Stimulated activated naive CD4-positive, alpha-beta T cell (primary cell): Measurements from ENCODE around the gene CD44.
"Not testable (repeated sequence)": the region's sequence is repeated elsewhere in the genome, so short reads cannot be mapped to it uniquely, and the experiment has no call there.

Experiments
- DNase-seq, 6 experiments: peaks; one replicate each; lab custom pipeline; 2025; lab: John Stamatoyannopoulos, UW

Gene CD44

DNA sequence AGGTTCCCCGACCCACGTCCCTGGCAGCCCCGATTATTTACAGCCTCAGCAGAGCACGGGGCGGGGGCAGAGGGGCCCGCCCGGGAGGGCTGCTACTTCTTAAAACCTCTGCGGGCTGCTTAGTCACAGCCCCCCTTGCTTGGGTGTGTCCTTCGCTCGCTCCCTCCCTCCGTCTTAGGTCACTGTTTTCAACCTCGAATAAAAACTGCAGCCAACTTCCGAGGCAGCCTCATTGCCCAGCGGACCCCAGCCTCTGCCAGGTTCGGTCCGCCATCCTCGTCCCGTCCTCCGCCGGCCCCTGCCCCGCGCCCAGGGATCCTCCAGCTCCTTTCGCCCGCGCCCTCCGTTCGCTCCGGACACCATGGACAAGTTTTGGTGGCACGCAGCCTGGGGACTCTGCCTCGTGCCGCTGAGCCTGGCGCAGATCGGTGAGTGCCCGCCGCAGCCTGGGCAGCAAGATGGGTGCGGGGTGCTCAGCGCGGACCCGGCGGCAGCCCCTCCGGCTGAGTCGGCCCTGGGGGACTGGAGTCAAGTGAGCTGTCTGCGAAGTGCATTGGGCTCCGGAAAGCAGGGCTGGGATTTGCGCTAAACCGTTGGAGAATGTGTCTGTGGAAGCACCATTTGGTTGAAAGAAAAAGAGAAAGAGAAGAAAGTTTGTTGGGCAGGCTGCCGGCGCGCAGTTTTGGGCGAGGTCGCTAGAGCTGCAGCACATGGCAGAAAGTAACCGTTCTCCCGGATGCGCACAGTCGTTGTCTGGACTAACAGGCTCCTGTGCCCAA, at the start of gene CD44:
Gene CD44 (plus strand): TSS at position 229 of the 779 bp plus-strand sequence. CDS start 133 bp downstream, at position 362.
- peak; percentile 56 to 80 (median 72) for DNase-seq

DNA sequence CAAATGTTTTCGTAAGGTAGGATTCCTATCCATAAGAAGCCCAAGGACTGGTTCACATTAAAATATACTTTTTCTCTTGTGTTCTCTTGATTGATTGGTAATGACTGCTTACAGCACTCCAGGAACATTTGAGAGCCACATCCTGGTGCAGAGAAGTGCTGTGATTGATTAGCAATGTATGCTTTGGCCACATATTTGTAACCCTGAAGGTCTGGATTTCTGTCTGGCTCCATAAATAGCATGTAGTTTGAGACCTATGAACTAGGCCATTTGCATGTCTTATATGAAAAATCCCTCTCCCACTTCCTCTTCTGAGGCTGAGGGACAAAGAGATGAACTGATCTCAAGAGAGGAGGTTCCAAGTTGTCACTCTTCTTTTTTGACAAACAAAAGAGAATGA, 49.3 kb upstream of the CD44 start:
- DNase-seq, result no peak

DNA sequence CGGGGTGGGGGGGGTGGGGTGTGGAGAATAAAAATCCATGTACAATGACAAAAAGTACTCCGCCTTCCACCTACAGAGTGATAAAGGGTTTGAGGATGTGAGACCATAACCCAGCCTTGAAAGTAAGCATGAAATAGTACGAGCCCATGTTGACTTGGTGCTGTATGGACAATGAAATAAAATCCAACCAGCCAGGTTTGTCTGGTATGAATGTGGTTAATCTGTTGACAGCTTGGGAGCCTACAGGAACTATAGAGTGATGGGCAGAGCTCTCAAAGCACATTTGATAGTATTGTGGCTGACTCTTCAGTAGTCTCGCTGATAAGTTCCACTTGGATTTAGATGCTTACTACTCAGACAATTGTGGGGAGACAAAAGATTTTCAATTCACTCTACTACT, 48.8 kb upstream of the CD44 start:
- DNase-seq, result no peak

- not testable (repeated sequence) for DNase-seq
Measured at GRCh38 chr11:35090991-35091390, 48.0 kb upstream of the CD44 start.

GRCh38 chr11:35096723-35097122, 42.2 kb upstream of the CD44 start:
- DNase-seq, result no peak

DNA sequence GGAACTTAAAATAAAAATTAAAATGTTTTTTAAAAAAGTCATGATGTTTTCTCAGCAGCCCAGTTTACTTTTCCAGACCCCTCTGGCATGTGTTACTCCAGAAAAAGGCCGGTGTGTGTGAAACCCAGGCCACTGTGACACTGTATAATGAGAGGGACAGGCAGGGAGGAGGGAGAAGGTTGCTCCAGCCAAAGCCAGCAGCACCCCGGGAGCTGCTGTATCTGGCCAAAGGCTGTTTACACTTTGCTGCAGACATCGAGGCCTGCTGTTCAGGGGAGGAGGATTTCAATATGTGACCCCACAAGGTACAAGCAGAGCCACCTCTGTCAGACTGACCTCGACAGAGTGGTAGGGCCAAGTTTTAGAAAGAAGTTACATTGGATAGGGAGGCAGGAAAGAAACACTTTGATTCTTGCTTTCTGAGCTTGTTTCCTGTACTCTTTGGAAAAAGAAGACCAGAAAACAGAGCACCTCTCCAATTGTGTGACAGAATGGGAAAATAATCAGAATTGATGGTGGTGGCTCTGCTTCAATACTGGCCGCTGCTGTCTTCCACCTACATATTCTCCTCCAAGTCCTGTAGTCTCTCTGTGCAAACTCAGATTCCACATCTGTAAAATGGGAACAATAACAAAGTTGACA, 41.0 kb upstream of the CD44 start:
- DNase-seq, result no peak

DNA sequence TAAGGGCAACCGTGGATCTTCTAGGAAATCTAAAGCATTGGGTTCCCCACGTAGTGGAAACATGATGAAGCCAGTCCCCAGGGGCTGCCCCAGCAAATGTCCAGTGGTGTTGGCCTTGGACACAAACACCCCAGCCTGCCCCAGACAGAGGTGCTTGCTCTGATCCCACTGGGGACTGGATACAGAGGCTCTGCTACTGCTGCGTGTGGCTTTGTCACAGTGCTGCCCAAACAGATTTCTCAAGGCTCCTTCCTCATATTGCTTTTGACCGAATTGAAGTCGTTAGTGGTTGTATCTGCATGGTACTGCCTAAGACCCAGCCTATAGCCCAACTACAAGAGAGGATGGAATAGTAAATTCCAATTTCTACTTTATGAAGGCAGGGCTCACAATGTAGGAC, 40.1 kb upstream of the CD44 start:
- DNase-seq, result no peak

DNA sequence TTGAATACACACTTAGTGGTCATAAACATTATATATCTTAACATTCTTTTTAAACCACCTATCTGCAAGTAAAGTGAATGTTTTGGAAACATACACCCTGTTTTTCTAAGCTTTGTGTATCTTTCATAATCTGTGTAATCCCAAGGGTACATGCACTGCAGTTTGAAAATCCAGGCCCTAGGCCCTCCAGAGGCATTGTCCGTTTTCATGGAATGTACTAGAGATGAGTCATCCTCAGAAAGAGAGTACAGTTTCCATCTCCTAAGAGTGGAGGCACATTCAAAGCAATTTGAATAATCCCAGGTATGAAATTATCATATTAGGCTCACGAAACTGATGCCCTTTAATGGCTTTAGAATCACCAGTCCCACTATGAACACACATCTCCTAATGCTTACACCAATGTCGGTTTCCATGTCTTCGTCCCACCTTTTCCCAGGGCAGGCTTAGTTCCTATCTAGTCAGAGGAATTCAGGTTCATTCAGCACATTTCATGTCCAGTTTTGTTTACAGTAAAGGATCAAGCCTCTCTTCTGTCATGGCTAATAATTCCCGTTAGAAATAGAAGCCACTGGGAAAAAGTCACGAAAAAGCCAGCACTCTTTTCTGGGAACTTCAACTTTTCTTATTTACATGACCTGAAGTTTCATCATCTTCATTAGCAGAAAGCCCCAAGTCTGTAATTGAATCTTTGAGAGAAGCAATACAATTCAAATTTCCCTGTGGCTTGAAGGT, 39.5 kb upstream of the CD44 start:
- no peak for DNase-seq

GRCh38 chr11:35100013-35100383, 39.0 kb upstream of the CD44 start:
- no peak for DNase-seq

DNA sequence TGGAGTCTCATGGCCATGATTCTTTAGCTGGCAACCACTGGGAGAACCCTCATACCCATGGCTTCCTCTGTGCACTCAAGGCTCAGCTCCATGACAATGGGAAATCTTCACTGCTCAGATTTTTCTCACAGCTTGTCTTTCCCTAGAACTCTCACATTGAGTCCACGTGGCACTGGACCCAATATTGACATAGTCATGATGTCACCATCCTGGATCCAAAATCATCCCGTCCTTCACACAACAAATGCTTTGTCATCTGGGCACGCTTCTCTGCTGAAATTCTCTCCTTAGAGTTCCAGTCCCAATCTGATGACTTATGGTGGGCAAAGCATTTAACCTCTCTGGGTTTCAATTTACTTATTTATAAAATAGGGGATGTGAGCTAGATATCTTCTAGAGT, 37.7 kb upstream of the CD44 start:
- DNase-seq, result no peak

- DNase-seq, result no peak
Measured at GRCh38 chr11:35102267-35102666, 36.7 kb upstream of the CD44 start.

DNA sequence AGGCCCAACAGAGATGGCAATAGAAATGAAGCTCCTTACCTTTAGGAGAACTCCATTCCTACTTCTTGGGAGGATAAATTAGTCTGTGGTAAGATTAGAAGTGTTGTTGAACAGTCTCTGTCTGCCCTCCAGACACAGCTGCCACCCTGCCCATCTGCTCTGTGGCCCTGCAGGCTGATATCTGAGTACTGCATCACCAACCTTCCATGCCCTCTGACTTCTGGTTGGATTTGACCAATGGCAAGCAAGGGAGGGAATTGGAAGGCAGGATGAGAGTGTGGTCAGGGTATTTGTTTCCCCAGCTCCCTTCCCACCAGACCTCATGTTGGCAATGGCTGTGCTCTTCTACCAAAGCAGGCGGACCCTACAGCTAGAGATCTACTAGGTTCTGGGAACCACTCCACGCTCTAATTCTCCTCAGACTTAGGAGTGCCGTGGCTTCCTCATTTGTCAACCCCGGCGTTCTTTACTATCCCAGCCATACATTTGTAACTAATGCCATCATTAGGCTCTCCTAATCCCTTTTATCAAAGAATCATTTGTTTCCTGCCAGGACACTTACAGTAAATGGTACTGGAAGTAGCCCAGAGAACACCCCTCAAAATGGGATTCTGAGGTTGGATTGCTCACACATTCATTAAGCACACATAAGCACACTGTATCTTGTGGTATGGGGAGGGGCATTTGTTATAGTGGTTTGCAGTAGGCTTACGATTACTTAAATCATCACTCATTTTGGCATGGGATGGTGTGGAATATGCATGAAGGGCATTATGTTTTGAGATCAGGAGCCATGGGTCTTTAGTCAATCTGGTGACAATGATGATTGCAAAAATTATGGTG, 35.4 kb upstream of the CD44 start:
- no peak for DNase-seq

DNA sequence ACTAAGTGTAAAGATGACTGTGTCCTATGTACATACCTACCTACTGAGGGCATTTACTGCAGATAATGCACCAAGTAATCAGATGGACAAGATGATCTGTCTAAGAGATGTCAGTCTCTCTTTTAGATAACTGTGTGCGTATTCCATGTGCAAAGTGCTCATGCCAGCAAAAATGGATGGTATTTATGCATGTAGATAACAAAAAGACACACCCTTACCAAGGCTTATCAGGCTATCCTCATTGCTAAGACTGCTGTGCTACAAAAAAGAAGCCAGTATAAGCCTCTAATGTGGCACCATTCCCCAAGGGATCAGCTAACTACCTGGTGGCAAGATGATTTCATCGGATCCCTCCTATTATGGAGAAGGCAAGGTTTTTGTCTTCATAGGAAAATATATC, 34.3 kb upstream of the CD44 start:
- no peak for DNase-seq

DNA sequence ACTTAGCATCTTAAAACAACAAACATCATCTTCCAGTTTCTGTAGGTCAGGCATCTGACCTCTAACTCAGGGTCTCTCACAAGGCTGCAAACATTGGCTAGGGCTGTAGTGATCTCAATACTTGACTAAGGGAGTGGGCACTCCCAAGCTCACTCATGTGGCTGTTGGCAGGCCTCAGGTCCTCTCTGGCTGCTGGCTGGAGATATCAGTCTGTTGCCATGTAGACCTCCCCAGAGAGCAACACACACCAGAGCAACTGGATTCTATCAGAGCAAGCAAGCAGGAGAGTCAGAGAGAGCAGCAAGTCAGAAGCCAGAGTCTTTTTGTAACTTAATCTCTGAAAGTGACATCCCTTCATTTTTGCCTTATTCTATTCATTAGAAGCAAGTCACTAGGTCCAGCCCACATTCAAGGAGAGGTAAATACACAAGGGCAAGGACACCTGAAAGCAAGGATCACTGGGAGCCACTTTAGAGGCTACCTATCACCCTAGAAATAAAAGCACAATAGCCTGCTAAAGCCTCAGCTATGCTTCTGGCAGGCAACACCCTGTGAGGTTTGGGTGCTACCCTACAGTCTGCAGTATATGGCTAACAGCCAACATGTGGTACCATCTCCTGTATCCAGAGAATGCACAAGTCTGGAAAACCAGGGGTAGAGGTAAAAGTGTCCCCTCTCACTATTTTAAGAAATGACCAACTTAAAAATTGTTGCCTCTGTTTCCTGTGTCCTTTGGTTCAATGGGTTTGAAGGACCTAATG, 33.5 kb upstream of the CD44 start:
- no peak for DNase-seq

GRCh38 chr11:35106595-35106994, 32.4 kb upstream of the CD44 start:
- DNase-seq, result peak in 2 of 6 experiments; percentile 29 to 37

GRCh38 chr11:35107861-35108260, 31.1 kb upstream of the CD44 start:
- no peak for DNase-seq

- DNase-seq, result not testable (repeated sequence)
Measured at GRCh38 chr11:35108336-35108735, 30.6 kb upstream of the CD44 start.

GRCh38 chr11:35109041-35109440, 29.9 kb upstream of the CD44 start:
- no peak for DNase-seq

GRCh38 chr11:35109827-35110226, 29.1 kb upstream of the CD44 start:
- DNase-seq, result no peak

- no peak for DNase-seq
Measured at GRCh38 chr11:35111161-35112055, 27.6 kb upstream of the CD44 start.
